ENCODE measurements around the gene DYNLRB1.

The DYNLRB1 gene

GRCh38 chr20:34552569-34552968, 36.3 kb downstream of the DYNLRB1 start:
- H3K9me3 ChIP-seq (ENCODE audit: control insufficient read depth, low read length) = no peaks in the 10 kb centered on the region
- no peak for DNase-seq
- no peak overlapping the region for H3K4me3 ChIP-seq (ENCODE audit: insufficient read depth, low read depth, low read length, poor library complexity, severe bottlenecking)
- H3K4me1 ChIP-seq (ENCODE audit: control insufficient read depth, insufficient read depth, low read length, poor library complexity, severe bottlenecking) = no peaks in the 10 kb centered on the region
- no peak overlapping the region for H3K27ac ChIP-seq (ENCODE audit: insufficient read depth, low read length, poor library complexity, severe bottlenecking)
- H3K36me3 ChIP-seq (ENCODE audit: control insufficient read depth, insufficient read depth, low read length) = no peaks in the 10 kb centered on the region
- no peaks in the 10 kb centered on the region for H3K27me3 ChIP-seq (replicated peaks; ENCODE audit: control insufficient read depth, insufficient read depth, low read length, poor library complexity, severe bottlenecking)

DNA sequence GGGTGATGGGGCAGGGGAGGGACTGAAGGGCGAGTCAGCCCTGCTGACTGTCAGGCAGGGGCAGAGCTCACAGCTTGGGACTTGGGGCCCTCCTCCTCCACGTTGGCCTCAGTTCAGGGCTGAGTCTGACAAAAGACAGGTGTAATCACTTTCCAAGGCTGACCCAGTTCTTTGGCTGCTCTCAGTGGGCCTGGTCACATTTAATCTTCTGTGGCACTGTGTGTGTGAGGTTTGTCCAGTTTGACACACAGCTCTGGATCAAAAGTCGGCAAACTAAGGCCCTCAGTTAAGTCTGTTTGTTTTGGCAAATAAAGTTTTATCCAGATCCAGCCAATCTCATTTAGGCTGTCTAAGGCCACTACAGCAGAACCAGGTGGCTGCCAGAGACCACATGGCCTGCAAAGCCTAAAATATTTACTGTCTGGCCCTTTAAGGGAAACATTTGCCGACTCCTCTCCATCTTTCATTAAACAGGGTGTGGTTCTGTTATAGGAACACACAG, 37.2 kb downstream of the DYNLRB1 start:
- no peak overlapping the region for H3K27ac ChIP-seq (ENCODE audit: insufficient read depth, low read length, poor library complexity, severe bottlenecking)
- H3K4me1 ChIP-seq (ENCODE audit: control insufficient read depth, insufficient read depth, low read length, poor library complexity, severe bottlenecking) = peaks cover 3% of the 10 kb centered on the region
- no peak overlapping the region for H3K4me3 ChIP-seq (ENCODE audit: insufficient read depth, low read depth, low read length, poor library complexity, severe bottlenecking)
- no peaks in the 10 kb centered on the region for H3K36me3 ChIP-seq (ENCODE audit: control insufficient read depth, insufficient read depth, low read length)
- no peaks in the 10 kb centered on the region for H3K9me3 ChIP-seq (ENCODE audit: control insufficient read depth, low read length)
- DNase-seq = no peak
- H3K27me3 ChIP-seq (replicated peaks; ENCODE audit: control insufficient read depth, insufficient read depth, low read length, poor library complexity, severe bottlenecking) = no peaks in the 10 kb centered on the region

- Histone ChIP-seq H3K27me3 (replicated peaks; ENCODE audit: control insufficient read depth, insufficient read depth, low read length, poor library complexity, severe bottlenecking) (no peaks in the 10 kb centered on the region), H3K4me1 (ENCODE audit: control insufficient read depth, insufficient read depth, low read length, poor library complexity, severe bottlenecking) (peaks cover 3% of the 10 kb centered on the region), H3K27ac (ENCODE audit: insufficient read depth, low read length, poor library complexity, severe bottlenecking) (peak overlapping the region; percentile 93), H3K9me3 (ENCODE audit: control insufficient read depth, low read length) (no peaks in the 10 kb centered on the region), H3K36me3 (ENCODE audit: control insufficient read depth, insufficient read depth, low read length) (no peaks in the 10 kb centered on the region), H3K4me3 (ENCODE audit: insufficient read depth, low read depth, low read length, poor library complexity, severe bottlenecking) (peak overlapping the region; percentile 70)
- no peak for DNase-seq
These were observed 41.7 kb downstream of the DYNLRB1 start for GRCh38 chr20:34557936-34558319.

- peak within 1 kb of the TSS; percentile 93 for H3K27ac ChIP-seq (ENCODE audit: insufficient read depth, low read length, poor library complexity, severe bottlenecking)
- H3K4me1 ChIP-seq (ENCODE audit: control insufficient read depth, insufficient read depth, low read length, poor library complexity, severe bottlenecking) = peaks cover 3% of the 10 kb centered on the region
- H3K36me3 ChIP-seq (ENCODE audit: control insufficient read depth, insufficient read depth, low read length) = no peaks in the 10 kb centered on the region
- no peaks in the 10 kb centered on the region for H3K9me3 ChIP-seq (ENCODE audit: control insufficient read depth, low read length)
- H3K4me3 ChIP-seq (ENCODE audit: insufficient read depth, low read depth, low read length, poor library complexity, severe bottlenecking) = peak within 1 kb of the TSS; percentile 70
- H3K27me3 ChIP-seq (replicated peaks; ENCODE audit: control insufficient read depth, insufficient read depth, low read length, poor library complexity, severe bottlenecking) = no peaks in the 10 kb centered on the region
- DNase-seq = peak; percentile 95 to 98 (median 97)
These were observed 42.3 kb downstream of the DYNLRB1 start, which contains the start of gene MAP1LC3A for GRCh38 chr20:34558320-34559218. TSS of gene MAP1LC3A (plus strand) at chr20:34558718. CDS start at chr20:34558869, 151 bp downstream.

DNA sequence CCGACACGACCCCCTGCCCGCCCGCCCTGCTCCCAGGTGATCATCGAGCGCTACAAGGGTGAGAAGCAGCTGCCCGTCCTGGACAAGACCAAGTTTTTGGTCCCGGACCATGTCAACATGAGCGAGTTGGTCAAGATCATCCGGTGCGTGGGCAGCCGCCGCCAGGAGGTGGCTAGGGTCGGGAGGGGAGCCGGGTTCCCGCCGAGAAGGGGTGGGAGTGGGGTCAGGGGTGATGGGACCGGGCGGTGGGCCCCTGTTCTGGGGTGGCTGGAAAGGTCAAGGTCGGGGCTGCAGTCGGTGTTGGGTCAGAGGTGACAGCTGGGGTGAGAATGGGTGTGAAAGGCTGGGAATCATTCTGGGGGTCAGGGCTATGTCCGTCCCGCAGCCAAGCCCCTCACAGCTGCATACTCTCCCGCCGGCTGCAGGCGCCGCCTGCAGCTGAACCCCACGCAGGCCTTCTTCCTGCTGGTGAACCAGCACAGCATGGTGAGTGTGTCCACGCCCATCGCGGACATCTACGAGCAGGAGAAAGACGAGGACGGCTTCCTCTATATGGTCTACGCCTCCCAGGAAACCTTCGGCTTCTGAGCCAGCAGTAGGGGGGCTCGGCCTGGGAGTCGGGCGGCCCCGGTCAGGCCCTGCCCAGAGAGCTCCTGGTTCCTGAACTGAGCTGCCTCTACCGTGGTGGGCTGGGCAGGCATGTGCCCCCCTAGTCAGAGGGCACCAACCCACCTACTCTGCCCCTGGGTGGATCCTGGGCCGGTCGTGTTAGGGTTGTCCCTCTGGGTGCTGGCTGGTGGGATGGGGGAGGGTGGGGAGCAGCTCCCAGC, 43.3 kb downstream of the DYNLRB1 start:
- Histone ChIP-seq H3K9me3 (ENCODE audit: control insufficient read depth, low read length) (no peaks in the 10 kb centered on the region), H3K27me3 (replicated peaks; ENCODE audit: control insufficient read depth, insufficient read depth, low read length, poor library complexity, severe bottlenecking) (no peaks in the 10 kb centered on the region), H3K36me3 (ENCODE audit: control insufficient read depth, insufficient read depth, low read length) (no peaks in the 10 kb centered on the region), H3K27ac (ENCODE audit: insufficient read depth, low read length, poor library complexity, severe bottlenecking) (no peak overlapping the region), H3K4me3 (ENCODE audit: insufficient read depth, low read depth, low read length, poor library complexity, severe bottlenecking) (no peak overlapping the region), H3K4me1 (ENCODE audit: control insufficient read depth, insufficient read depth, low read length, poor library complexity, severe bottlenecking) (peaks cover 3% of the 10 kb centered on the region)
- DNase-seq = no peak

DNA sequence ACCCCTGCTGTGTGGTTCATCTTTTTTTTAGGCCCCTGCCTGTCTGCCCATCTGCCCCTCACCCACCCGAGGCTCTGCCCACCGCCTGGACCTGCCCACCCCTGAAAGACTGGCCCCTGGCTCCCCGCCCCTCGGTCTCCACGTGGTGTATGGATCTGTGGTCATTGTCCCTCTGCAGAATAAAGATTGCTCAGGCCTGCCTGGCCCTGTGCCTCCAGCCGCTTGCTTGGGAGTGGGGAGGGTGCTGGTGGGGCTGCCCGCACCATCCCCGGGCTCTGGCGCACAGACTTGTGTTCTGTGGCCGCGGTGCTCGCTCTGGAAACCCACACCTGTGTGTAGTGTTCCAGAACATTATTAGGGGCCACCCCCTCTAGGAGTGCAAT, 43.9 kb downstream of the DYNLRB1 start:
- H3K27ac ChIP-seq (ENCODE audit: insufficient read depth, low read length, poor library complexity, severe bottlenecking) = no peak overlapping the region
- H3K4me3 ChIP-seq (ENCODE audit: insufficient read depth, low read depth, low read length, poor library complexity, severe bottlenecking) = no peak overlapping the region
- peaks cover 3% of the 10 kb centered on the region for H3K4me1 ChIP-seq (ENCODE audit: control insufficient read depth, insufficient read depth, low read length, poor library complexity, severe bottlenecking)
- H3K36me3 ChIP-seq (ENCODE audit: control insufficient read depth, insufficient read depth, low read length) = no peaks in the 10 kb centered on the region
- H3K9me3 ChIP-seq (ENCODE audit: control insufficient read depth, low read length) = no peaks in the 10 kb centered on the region
- no peaks in the 10 kb centered on the region for H3K27me3 ChIP-seq (replicated peaks; ENCODE audit: control insufficient read depth, insufficient read depth, low read length, poor library complexity, severe bottlenecking)
- DNase-seq = no peak

GRCh38 chr20:34560614-34561013, 44.4 kb downstream of the DYNLRB1 start:
- Histone ChIP-seq H3K27me3 (replicated peaks; ENCODE audit: control insufficient read depth, insufficient read depth, low read length, poor library complexity, severe bottlenecking) (no peaks in the 10 kb centered on the region), H3K27ac (ENCODE audit: insufficient read depth, low read length, poor library complexity, severe bottlenecking) (no peak overlapping the region), H3K4me3 (ENCODE audit: insufficient read depth, low read depth, low read length, poor library complexity, severe bottlenecking) (no peak overlapping the region), H3K9me3 (ENCODE audit: control insufficient read depth, low read length) (no peaks in the 10 kb centered on the region), H3K4me1 (ENCODE audit: control insufficient read depth, insufficient read depth, low read length, poor library complexity, severe bottlenecking) (peaks cover 3% of the 10 kb centered on the region), H3K36me3 (ENCODE audit: control insufficient read depth, insufficient read depth, low read length) (no peaks in the 10 kb centered on the region)
- no peak for DNase-seq

DNA sequence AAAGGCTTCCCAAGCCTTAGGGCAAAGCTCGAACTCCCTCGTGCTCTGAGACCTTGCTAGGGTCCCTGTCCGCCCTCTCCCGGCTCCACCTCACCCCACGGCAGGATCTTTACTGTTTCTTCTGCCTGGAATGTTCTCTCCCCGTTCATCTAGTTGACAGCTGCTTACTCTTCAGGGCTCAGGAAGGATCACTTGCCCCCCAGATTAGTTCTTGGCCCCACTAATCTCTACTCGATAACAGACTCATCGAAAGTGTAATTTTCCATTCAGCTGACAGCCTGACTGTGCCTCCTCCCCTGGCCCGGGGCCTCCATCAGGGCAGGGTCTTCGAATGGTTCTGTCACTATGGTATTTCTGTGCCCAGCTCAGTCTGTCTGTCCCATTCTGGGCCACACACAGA, 45.4 kb downstream of the DYNLRB1 start:
- H3K4me3 ChIP-seq (ENCODE audit: insufficient read depth, low read depth, low read length, poor library complexity, severe bottlenecking) = no peak overlapping the region
- no peak overlapping the region for H3K27ac ChIP-seq (ENCODE audit: insufficient read depth, low read length, poor library complexity, severe bottlenecking)
- H3K36me3 ChIP-seq (ENCODE audit: control insufficient read depth, insufficient read depth, low read length) = no peaks in the 10 kb centered on the region
- no peaks in the 10 kb centered on the region for H3K9me3 ChIP-seq (ENCODE audit: control insufficient read depth, low read length)
- H3K27me3 ChIP-seq (replicated peaks; ENCODE audit: control insufficient read depth, insufficient read depth, low read length, poor library complexity, severe bottlenecking) = no peaks in the 10 kb centered on the region
- peaks cover 3% of the 10 kb centered on the region for H3K4me1 ChIP-seq (ENCODE audit: control insufficient read depth, insufficient read depth, low read length, poor library complexity, severe bottlenecking)
- no peak for DNase-seq

- H3K27me3 ChIP-seq (replicated peaks; ENCODE audit: control insufficient read depth, insufficient read depth, low read length, poor library complexity, severe bottlenecking) = no peaks in the 10 kb centered on the region
- H3K4me3 ChIP-seq (ENCODE audit: insufficient read depth, low read depth, low read length, poor library complexity, severe bottlenecking) = no peak overlapping the region
- H3K27ac ChIP-seq (ENCODE audit: insufficient read depth, low read length, poor library complexity, severe bottlenecking) = no peak overlapping the region
- no peaks in the 10 kb centered on the region for H3K9me3 ChIP-seq (ENCODE audit: control insufficient read depth, low read length)
- H3K36me3 ChIP-seq (ENCODE audit: control insufficient read depth, insufficient read depth, low read length) = no peaks in the 10 kb centered on the region
- DNase-seq = no peak
- peaks cover 3% of the 10 kb centered on the region for H3K4me1 ChIP-seq (ENCODE audit: control insufficient read depth, insufficient read depth, low read length, poor library complexity, severe bottlenecking)
These were observed 46.4 kb downstream of the DYNLRB1 start for GRCh38 chr20:34562641-34563040.

GRCh38 chr20:34564833-34565232, 48.6 kb downstream of the DYNLRB1 start:
- no peaks in the 10 kb centered on the region for H3K9me3 ChIP-seq (ENCODE audit: control insufficient read depth, low read length)
- no peaks in the 10 kb centered on the region for H3K4me1 ChIP-seq (ENCODE audit: control insufficient read depth, insufficient read depth, low read length, poor library complexity, severe bottlenecking)
- H3K36me3 ChIP-seq (ENCODE audit: control insufficient read depth, insufficient read depth, low read length) = no peaks in the 10 kb centered on the region
- H3K27me3 ChIP-seq (replicated peaks; ENCODE audit: control insufficient read depth, insufficient read depth, low read length, poor library complexity, severe bottlenecking) = no peaks in the 10 kb centered on the region
- H3K27ac ChIP-seq (ENCODE audit: insufficient read depth, low read length, poor library complexity, severe bottlenecking) = no peak overlapping the region
- no peak overlapping the region for H3K4me3 ChIP-seq (ENCODE audit: insufficient read depth, low read depth, low read length, poor library complexity, severe bottlenecking)
- no peak for DNase-seq

Measured in effector memory CD4-positive, alpha-beta T cell (primary cell).